HG03135 (cell line): Measurements from ENCODE around the gene AK5.
"Not testable (repeated sequence)": the region's sequence is repeated elsewhere in the genome, so short reads cannot be mapped to it uniquely, and the experiment has no call there.

ENCODE experiments used
- ATAC-seq: cut with Tn5 transposase; IDR thresholded peaks from one replicate; pipeline ENCODE4 v1.9.1; 2021; ENCODE audit warnings: mild to moderate bottlenecking, moderate library complexity; ENCODE audit not compliant: unreplicated experiment

The AK5 gene

GRCh38 chr1:77489910-77490309, 208.1 kb downstream of the AK5 start:
- ATAC-seq = no peak

GRCh38 chr1:77494026-77494425, 212.2 kb downstream of the AK5 start:
- ATAC-seq = no peak

GRCh38 chr1:77498918-77499317, 217.1 kb downstream of the AK5 start:
- no peak for ATAC-seq

- ATAC-seq = no peak
These were observed 217.6 kb downstream of the AK5 start for GRCh38 chr1:77499466-77499865.

- no peak for ATAC-seq
These were observed 223.2 kb downstream of the AK5 start for GRCh38 chr1:77504986-77505385.

GRCh38 chr1:77506771-77507170, 225.0 kb downstream of the AK5 start:
- ATAC-seq = no peak

GRCh38 chr1:77509051-77509492, 227.3 kb downstream of the AK5 start:
- no peak for ATAC-seq

- no peak for ATAC-seq
These were observed 228.1 kb downstream of the AK5 start for GRCh38 chr1:77509898-77510297.

GRCh38 chr1:77511440-77511840, 229.6 kb downstream of the AK5 start:
- ATAC-seq = no peak

- ATAC-seq = not testable (repeated sequence)
These were observed 230.8 kb downstream of the AK5 start for GRCh38 chr1:77512650-77513049.

- ATAC-seq = no peak
These were observed 232.3 kb downstream of the AK5 start for GRCh38 chr1:77513839-77514763.

- no peak for ATAC-seq
These were observed 233.3 kb downstream of the AK5 start for GRCh38 chr1:77514921-77515776.

- no peak for ATAC-seq
These were observed 234.3 kb downstream of the AK5 start for GRCh38 chr1:77516106-77516505.

GRCh38 chr1:77524038-77524437, 242.2 kb downstream of the AK5 start:
- ATAC-seq = no peak

- not testable (repeated sequence) for ATAC-seq
These were observed 249.3 kb downstream of the AK5 start for GRCh38 chr1:77531149-77531548.

- ATAC-seq = not testable (repeated sequence)
These were observed 249.9 kb downstream of the AK5 start for GRCh38 chr1:77531596-77532280.

- no peak for ATAC-seq
These were observed 250.8 kb downstream of the AK5 start for GRCh38 chr1:77532641-77533040.

- no peak for ATAC-seq
These were observed 252.0 kb downstream of the AK5 start for GRCh38 chr1:77533660-77534305.

- ATAC-seq = no peak
These were observed 252.6 kb downstream of the AK5 start for GRCh38 chr1:77534456-77534855.

- no peak for ATAC-seq
These were observed 255.0 kb downstream of the AK5 start for GRCh38 chr1:77536813-77537212.
